Dendritic cell treated with granulocyte-macrophage colony-stimulating factor and Interleukin-4, amounts not matched to agents 40 ng/mL and 50 ng/mL, for 4 days (primary cell): ENCODE results near the gene SPHKAP.

Source experiments
- H3K27ac Mint-ChIP-seq: one replicate; pipeline ENCODE4 v1.8.0; 2022; ENCODE audit warnings: mild to moderate bottlenecking, mixed read lengths
- H3K27me3 Mint-ChIP-seq: one replicate; pipeline ENCODE4 v1.8.0; 2022; ENCODE audit warnings: mild to moderate bottlenecking, mixed read lengths
- H3K36me3 Mint-ChIP-seq: one replicate; pipeline ENCODE4 v1.8.0; 2022; ENCODE audit warnings: low read depth, mixed read lengths
- H3K4me1 Mint-ChIP-seq: one replicate; pipeline ENCODE4 v1.8.0; 2022; ENCODE audit warnings: low read depth, mixed read lengths
- H3K4me3 Mint-ChIP-seq: one replicate; pipeline ENCODE4 v1.8.0; 2022; ENCODE audit warnings: mild to moderate bottlenecking, moderate library complexity, mixed read lengths
- H3K9me3 Mint-ChIP-seq: one replicate; pipeline ENCODE4 v1.8.0; 2022; ENCODE audit warnings: mixed read lengths
- intact Hi-C: fragments of 100-400 bp; cut with micrococcal nuclease; formaldehyde crosslinking; loops from one replicate; pipeline ENCODE4 v1.15.0; 2022

SPHKAP gene

DNA sequence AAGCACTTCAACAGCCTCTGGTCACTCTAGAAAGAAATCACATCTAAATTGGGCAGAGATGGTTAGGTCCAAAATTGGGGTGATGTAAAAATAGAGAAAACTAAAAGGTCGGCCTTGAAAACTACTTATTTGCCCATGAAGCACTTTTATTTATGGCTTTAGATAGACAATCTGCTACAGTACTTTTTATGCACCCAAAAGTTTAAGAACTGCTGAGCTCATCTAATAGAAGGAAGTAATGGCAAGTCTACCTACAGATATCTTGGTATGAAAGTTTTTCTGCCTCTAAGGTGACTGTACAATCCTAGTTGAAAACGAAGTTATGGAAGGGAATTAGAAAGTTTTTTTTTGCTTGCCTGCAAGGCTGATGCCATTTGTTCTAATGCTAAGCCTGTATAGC lies 46.2 kb downstream of the SPHKAP start:
- Mint-ChIP-seq H3K27ac (no peak overlapping the region), H3K4me3 (no peak overlapping the region), H3K27me3 (no peaks in the 10 kb centered on the region), H3K4me1 (no peaks in the 10 kb centered on the region), H3K9me3 (peaks cover 23% of the 10 kb centered on the region), H3K36me3 (no peaks in the 10 kb centered on the region)
- intact Hi-C loops = no loop called here

DNA sequence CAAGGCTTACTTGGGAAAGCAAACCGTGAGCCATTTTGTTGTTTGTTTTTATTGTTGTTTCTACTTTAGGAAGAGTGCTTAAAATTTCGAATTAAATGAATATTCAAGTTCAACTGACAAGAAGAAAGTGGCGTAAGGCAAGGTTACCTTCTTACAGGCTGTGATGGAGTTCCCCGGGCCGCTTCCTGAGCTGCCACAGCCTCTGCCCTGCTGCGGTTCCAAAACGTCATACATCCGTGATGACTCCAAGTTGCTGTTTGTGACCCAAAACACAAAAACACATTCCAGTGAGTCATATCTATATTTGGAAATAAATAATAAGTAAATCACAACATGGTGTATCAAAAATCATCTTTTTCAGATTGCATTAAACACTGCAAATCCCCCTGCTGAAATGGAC lies 49.7 kb downstream of the SPHKAP start:
- no peaks in the 10 kb centered on the region for H3K4me1 Mint-ChIP-seq
- intact Hi-C loops = no loop called here
- H3K36me3 Mint-ChIP-seq = no peaks in the 10 kb centered on the region
- H3K27ac Mint-ChIP-seq = no peak overlapping the region
- H3K4me3 Mint-ChIP-seq = no peak overlapping the region
- no peaks in the 10 kb centered on the region for H3K27me3 Mint-ChIP-seq
- H3K9me3 Mint-ChIP-seq = peaks cover 13% of the 10 kb centered on the region

DNA sequence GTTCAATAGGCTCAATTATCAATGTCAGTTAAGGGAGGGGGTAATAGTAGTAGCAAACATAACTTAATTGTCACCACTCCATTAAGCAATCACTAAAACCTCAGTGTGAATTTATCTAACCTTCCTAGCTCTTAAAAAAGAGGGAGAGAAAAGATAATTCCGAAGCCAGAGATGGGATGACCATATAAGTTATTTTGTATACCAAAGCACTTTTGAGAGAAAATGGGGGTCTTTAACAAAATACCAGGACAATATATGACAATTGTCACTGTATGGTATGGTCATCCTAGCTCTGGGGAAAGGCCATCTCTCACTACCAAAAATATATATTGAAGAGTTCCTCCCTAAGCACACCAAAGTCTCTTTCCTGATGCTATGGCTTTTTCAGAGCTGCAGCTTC lies 55.1 kb downstream of the SPHKAP start:
- intact Hi-C loops = no loop called here
- no peaks in the 10 kb centered on the region for H3K9me3 Mint-ChIP-seq
- H3K4me3 Mint-ChIP-seq = no peak overlapping the region
- H3K36me3 Mint-ChIP-seq = no peaks in the 10 kb centered on the region
- H3K27me3 Mint-ChIP-seq = no peaks in the 10 kb centered on the region
- no peak overlapping the region for H3K27ac Mint-ChIP-seq
- no peaks in the 10 kb centered on the region for H3K4me1 Mint-ChIP-seq

- H3K4me1 Mint-ChIP-seq = no peaks in the 10 kb centered on the region
- no peaks in the 10 kb centered on the region for H3K27me3 Mint-ChIP-seq
- no peaks in the 10 kb centered on the region for H3K9me3 Mint-ChIP-seq
- no peak overlapping the region for H3K27ac Mint-ChIP-seq
- H3K36me3 Mint-ChIP-seq = no peaks in the 10 kb centered on the region
- intact Hi-C loops = no loop called here
- no peak overlapping the region for H3K4me3 Mint-ChIP-seq
Measured at GRCh38 chr2:228118940-228119339, 62.5 kb downstream of the SPHKAP start.

DNA sequence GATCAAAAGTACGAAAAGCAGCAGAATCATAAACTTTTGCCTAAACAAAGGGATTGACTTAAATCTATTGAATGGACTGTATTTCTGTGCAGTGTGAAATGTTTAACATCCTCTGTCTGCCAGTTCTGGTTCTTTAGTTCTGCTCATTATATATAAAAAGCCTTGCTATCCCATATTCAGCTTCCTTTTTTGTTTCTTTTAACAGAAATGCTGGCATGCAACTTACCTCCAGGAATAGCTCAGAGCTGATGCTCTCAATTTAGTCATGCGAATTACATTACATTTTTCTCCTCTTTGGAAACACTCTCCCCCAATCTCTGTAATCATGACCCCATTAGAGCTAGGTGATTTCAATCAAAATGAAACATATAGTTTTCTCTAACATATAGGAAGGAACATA lies 73.6 kb downstream of the SPHKAP start:
- intact Hi-C loops = no loop called here
- no peaks in the 10 kb centered on the region for H3K27me3 Mint-ChIP-seq
- H3K9me3 Mint-ChIP-seq = peaks cover 13% of the 10 kb centered on the region
- H3K4me1 Mint-ChIP-seq = no peaks in the 10 kb centered on the region
- H3K4me3 Mint-ChIP-seq = no peak overlapping the region
- H3K36me3 Mint-ChIP-seq = no peaks in the 10 kb centered on the region
- H3K27ac Mint-ChIP-seq = no peak overlapping the region

DNA sequence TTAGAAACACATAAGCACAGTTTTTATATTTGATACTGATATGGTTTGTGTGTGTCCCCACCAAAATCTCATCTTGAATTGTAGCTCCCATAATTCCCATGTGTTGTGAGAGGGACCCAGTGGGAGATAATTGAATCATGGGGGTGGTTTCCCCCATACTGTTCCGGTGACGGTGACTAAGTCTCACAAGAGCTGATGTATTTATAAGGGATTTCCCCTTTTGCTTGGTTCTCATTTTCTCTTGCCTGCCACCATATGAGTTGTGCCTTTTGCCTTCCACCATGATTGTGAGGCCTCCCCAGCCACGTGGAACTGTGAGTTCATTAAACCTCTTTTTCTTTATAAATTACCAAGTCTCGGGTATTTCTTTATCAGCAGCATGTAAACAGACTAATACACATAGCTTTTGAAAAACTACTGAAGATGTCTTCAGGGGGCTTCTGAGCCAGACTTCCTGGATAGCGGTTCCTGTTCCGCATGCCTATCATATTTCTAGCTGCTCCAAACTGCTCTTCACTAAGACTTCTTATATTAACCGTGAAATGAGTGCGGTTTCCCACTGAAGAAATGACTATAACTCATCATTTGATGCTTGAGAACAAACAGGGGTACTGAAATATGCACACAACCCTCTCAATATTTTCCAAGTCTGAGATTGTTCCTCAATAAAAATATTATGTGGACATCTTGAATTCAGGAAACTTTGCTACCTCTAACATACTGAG lies 75.8 kb downstream of the SPHKAP start:
- Mint-ChIP-seq H3K4me3 (no peak overlapping the region), H3K9me3 (peaks cover 22% of the 10 kb centered on the region), H3K27ac (no peak overlapping the region), H3K4me1 (no peaks in the 10 kb centered on the region), H3K36me3 (no peaks in the 10 kb centered on the region), H3K27me3 (no peaks in the 10 kb centered on the region)
- intact Hi-C loops = no loop called here

- Mint-ChIP-seq H3K27me3 (no peaks in the 10 kb centered on the region), H3K4me1 (no peaks in the 10 kb centered on the region), H3K27ac (no peak overlapping the region), H3K36me3 (no peaks in the 10 kb centered on the region), H3K9me3 (peaks cover 37% of the 10 kb centered on the region), H3K4me3 (no peak overlapping the region)
- intact Hi-C loops = no loop called here
Measured at GRCh38 chr2:228104215-228104614, 77.3 kb downstream of the SPHKAP start.

GRCh38 chr2:228103379-228103778 lies 78.1 kb downstream of the SPHKAP start:
- Mint-ChIP-seq H3K4me3 (no peak overlapping the region), H3K27me3 (no peaks in the 10 kb centered on the region), H3K9me3 (peaks cover 45% of the 10 kb centered on the region), H3K4me1 (no peaks in the 10 kb centered on the region), H3K27ac (no peak overlapping the region), H3K36me3 (no peaks in the 10 kb centered on the region)
- intact Hi-C loops = no loop called here

GRCh38 chr2:228102949-228103348 lies 78.5 kb downstream of the SPHKAP start:
- Mint-ChIP-seq H3K4me1 (no peaks in the 10 kb centered on the region), H3K27me3 (no peaks in the 10 kb centered on the region), H3K9me3 (peaks cover 45% of the 10 kb centered on the region), H3K27ac (no peak overlapping the region), H3K36me3 (no peaks in the 10 kb centered on the region), H3K4me3 (no peak overlapping the region)
- intact Hi-C loops = no loop called here

- Mint-ChIP-seq H3K27ac (no peak overlapping the region), H3K4me1 (no peaks in the 10 kb centered on the region), H3K36me3 (no peaks in the 10 kb centered on the region), H3K4me3 (no peak overlapping the region), H3K9me3 (peaks cover 41% of the 10 kb centered on the region), H3K27me3 (no peaks in the 10 kb centered on the region)
- intact Hi-C loops = no loop called here
Measured at GRCh38 chr2:228094377-228094921, 87.0 kb downstream of the SPHKAP start.

- peaks cover 44% of the 10 kb centered on the region for H3K9me3 Mint-ChIP-seq
- H3K4me3 Mint-ChIP-seq = no peak overlapping the region
- H3K27ac Mint-ChIP-seq = no peak overlapping the region
- H3K27me3 Mint-ChIP-seq = no peaks in the 10 kb centered on the region
- intact Hi-C loops = no loop called here
- H3K4me1 Mint-ChIP-seq = no peaks in the 10 kb centered on the region
- H3K36me3 Mint-ChIP-seq = no peaks in the 10 kb centered on the region
Measured at GRCh38 chr2:228092056-228092455, 89.4 kb downstream of the SPHKAP start.

DNA sequence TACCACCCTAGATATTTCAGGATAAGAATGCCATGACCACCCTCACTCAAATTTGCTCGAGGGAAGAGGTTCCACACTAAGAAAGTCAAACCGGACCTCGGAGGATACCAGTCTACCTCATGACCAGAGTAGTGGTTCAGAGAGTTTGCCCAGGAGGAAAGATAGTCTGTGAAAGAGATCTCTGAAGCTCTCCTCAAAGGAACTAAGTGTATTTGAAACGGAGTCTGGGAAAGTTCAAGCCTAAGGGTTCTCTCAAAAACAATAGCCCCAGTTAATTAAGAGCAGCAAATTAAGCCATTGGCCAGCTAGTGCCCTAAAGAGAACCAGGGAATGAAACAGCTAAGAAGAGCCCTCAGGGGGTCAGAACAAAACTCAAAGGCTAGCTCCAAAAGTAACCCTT lies 94.9 kb downstream of the SPHKAP start:
- no peak overlapping the region for H3K27ac Mint-ChIP-seq
- H3K4me1 Mint-ChIP-seq = no peaks in the 10 kb centered on the region
- intact Hi-C loops = no loop called here
- no peak overlapping the region for H3K4me3 Mint-ChIP-seq
- H3K27me3 Mint-ChIP-seq = no peaks in the 10 kb centered on the region
- no peaks in the 10 kb centered on the region for H3K36me3 Mint-ChIP-seq
- peaks cover 42% of the 10 kb centered on the region for H3K9me3 Mint-ChIP-seq

DNA sequence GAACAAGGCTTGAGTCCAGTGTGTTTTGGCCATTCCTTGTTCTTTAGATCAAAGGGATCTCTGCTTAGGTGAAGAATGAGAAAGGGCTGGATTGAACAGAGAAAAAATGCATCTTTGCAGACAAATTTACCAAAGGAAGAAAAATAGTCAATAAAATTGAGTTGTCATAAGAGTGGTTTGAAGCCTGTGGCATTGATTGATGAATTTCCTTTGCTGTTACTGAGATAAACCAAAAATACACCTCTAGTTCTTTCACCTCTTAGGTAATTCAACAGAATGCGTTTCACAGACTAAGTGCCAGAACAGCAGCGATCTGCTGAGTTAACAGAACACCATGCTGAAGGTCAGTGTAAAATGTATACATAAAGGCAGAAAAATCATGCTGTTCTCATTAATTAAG lies 96.8 kb downstream of the SPHKAP start:
- H3K36me3 Mint-ChIP-seq = no peaks in the 10 kb centered on the region
- no peak overlapping the region for H3K27ac Mint-ChIP-seq
- intact Hi-C loops = no loop called here
- H3K9me3 Mint-ChIP-seq = peaks cover 27% of the 10 kb centered on the region
- H3K4me1 Mint-ChIP-seq = no peaks in the 10 kb centered on the region
- no peak overlapping the region for H3K4me3 Mint-ChIP-seq
- no peaks in the 10 kb centered on the region for H3K27me3 Mint-ChIP-seq

DNA sequence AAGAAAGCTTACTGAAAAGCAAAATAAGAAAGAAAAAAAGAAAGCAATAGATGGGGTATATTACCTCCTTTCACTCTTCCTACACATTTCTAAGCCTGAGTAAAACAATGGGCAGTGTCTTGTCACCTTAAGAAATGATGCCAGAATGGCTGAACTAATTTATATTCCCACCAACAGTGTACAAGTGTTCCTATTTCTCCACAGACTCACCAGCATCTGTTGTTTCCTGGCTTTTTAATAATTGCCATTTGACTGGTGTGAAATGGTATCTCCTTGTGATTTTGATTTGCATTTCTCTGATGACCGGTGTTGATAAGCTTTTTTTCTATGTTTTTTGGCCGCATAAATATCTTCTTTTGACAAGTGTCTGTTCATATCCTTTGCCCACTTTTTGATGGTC lies 98.4 kb downstream of the SPHKAP start:
- Mint-ChIP-seq H3K36me3 (no peaks in the 10 kb centered on the region), H3K4me1 (no peaks in the 10 kb centered on the region), H3K27me3 (no peaks in the 10 kb centered on the region), H3K4me3 (no peak overlapping the region), H3K27ac (no peak overlapping the region), H3K9me3 (peaks cover 25% of the 10 kb centered on the region)
- intact Hi-C loops = no loop called here

- H3K9me3 Mint-ChIP-seq = peaks cover 30% of the 10 kb centered on the region
- H3K36me3 Mint-ChIP-seq = no peaks in the 10 kb centered on the region
- no peaks in the 10 kb centered on the region for H3K4me1 Mint-ChIP-seq
- H3K4me3 Mint-ChIP-seq = no peak overlapping the region
- intact Hi-C loops = no loop called here
- H3K27ac Mint-ChIP-seq = no peak overlapping the region
- H3K27me3 Mint-ChIP-seq = no peaks in the 10 kb centered on the region
Measured at GRCh38 chr2:228082571-228082970, 98.9 kb downstream of the SPHKAP start.
